ENCODE results near the gene CCDC106. TPM values are rescaled to one million over a fixed set of nuclear protein-coding genes. Genes with fewer than 3 reads are reported as not detected.
A peak's percentile ranks its signal among the peaks of the same experiment; 100 is the strongest.

The CCDC106 gene
- total RNA-seq, 2 experiments from 2014 or later = 1.7 to 1.8 TPM

- Histone ChIP-seq H3K4me1 (ENCODE audit: insufficient read depth, low read length) (no peaks in the 10 kb centered on the region), H3K27me3 (ENCODE audit: control insufficient read depth in 1 of 2, insufficient read depth in 2 of 2, low read length in 2 of 2) (no peaks in the 10 kb centered on the region), H3K36me3 (ENCODE audit: insufficient read depth, low read length) (no peaks in the 10 kb centered on the region), H3K9me3 (ENCODE audit: control insufficient read depth in 1 of 2, insufficient read depth in 1 of 2, low read length in 2 of 2) (peaks cover 0 to 8% of the 10 kb centered on the region in 2 experiments), H3K4me3 (ENCODE audit: low read length) (no peak overlapping the region), H3K27ac (ENCODE audit: low read depth in 1 of 2, low read length in 2 of 2) (no peak overlapping the region)
- H3K4me1 Mint-ChIP-seq (ENCODE audit: low read depth) = peaks cover 10% of the 10 kb centered on the region
- TF ChIP-seq, protein P1, sequence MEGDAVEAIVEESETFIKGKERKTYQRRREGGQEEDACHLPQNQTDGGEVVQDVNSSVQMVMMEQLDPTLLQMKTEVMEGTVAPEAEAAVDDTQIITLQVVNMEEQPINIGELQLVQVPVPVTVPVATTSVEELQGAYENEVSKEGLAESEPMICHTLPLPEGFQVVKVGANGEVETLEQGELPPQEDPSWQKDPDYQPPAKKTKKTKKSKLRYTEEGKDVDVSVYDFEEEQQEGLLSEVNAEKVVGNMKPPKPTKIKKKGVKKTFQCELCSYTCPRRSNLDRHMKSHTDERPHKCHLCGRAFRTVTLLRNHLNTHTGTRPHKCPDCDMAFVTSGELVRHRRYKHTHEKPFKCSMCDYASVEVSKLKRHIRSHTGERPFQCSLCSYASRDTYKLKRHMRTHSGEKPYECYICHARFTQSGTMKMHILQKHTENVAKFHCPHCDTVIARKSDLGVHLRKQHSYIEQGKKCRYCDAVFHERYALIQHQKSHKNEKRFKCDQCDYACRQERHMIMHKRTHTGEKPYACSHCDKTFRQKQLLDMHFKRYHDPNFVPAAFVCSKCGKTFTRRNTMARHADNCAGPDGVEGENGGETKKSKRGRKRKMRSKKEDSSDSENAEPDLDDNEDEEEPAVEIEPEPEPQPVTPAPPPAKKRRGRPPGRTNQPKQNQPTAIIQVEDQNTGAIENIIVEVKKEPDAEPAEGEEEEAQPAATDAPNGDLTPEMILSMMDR (IDR thresholded peaks at IDR 0.05) = no peak
- peaks cover 21% of the 10 kb centered on the region for H3K36me3 Mint-ChIP-seq (ENCODE audit: low read depth)
- intact Hi-C loops (cut with DNase I, micrococcal nuclease) = no loop called here
- ChIA-PET POLR2A (no interaction called here), CTCF (no interaction called here)
- peak overlapping the region; percentile 9 for H3K27ac Mint-ChIP-seq
- H3K4me3 Mint-ChIP-seq = no peak overlapping the region
- DNase-seq (no peak), ATAC-seq (ENCODE audit: poor library complexity) (no peak)
- no peaks in the 10 kb centered on the region for H3K9me3 Mint-ChIP-seq
- no peaks in the 10 kb centered on the region for H3K27me3 Mint-ChIP-seq
Measured at GRCh38 chr19:55702131-55702627, 54.2 kb downstream of the CCDC106 start.

Other genes starting within 250 kb of the CCDC106 start
- gene UBE2S, start 240.4 kb upstream of the CCDC106 start, total RNA-seq = 10 to 100 TPM; 50.9 to 62.9 TPM
- not detected for gene SHISA7, start 204.9 kb upstream of the CCDC106 start, total RNA-seq
- gene ISOC2, start 186.6 kb upstream of the CCDC106 start, total RNA-seq = 1 to 10 TPM; 1.5 to 2.2 TPM
- not detected for gene C19orf85, start 183.5 kb upstream of the CCDC106 start, total RNA-seq
- gene ZNF628, start 171.6 kb upstream of the CCDC106 start, total RNA-seq = 10 to 100 TPM; 26.6 to 27.2 TPM
- gene NAT14, start 163.0 kb upstream of the CCDC106 start, total RNA-seq = 10 to 100 TPM; 10.5 to 14.7 TPM
- gene SSC5D, start 159.8 kb upstream of the CCDC106 start, total RNA-seq = 1 to 10 TPM in 1 of 2 experiments, under 1 TPM in 1; 0.42 to 1.3 TPM
- gene SBK2, start 111.1 kb upstream of the CCDC106 start, total RNA-seq = not detected
- gene SBK3, start 102.7 kb upstream of the CCDC106 start, total RNA-seq = not detected
- 1 to 10 TPM; 6.7 to 7.1 TPM for gene ZNF579, start 67.4 kb upstream of the CCDC106 start, total RNA-seq
- gene FIZ1, start 48.7 kb upstream of the CCDC106 start, total RNA-seq = 1 to 10 TPM; 5.5 to 7.3 TPM
- 10 to 100 TPM in 1 of 2 experiments, 1 to 10 TPM in 1; 9.6 to 10.3 TPM for gene ZNF524, start 47.9 kb upstream of the CCDC106 start, total RNA-seq
- 10 to 100 TPM; 12.0 to 12.9 TPM for gene ZNF865, start 42.6 kb upstream of the CCDC106 start, total RNA-seq
- gene ZNF784, start 23.6 kb upstream of the CCDC106 start, total RNA-seq = 10 to 100 TPM; 11.2 to 11.8 TPM
- gene ZNF580, start 7.2 kb upstream of the CCDC106 start, total RNA-seq = 10 to 100 TPM; 45.2 to 46.6 TPM
- gene ZNF581, start 4.6 kb upstream of the CCDC106 start, total RNA-seq = 10 to 100 TPM; 23.1 to 24.7 TPM
- 100 to 1,000 TPM; 209 to 212 TPM for gene U2AF2, start 6.8 kb downstream of the CCDC106 start, total RNA-seq
- gene EPN1, start 27.0 kb downstream of the CCDC106 start, total RNA-seq = 10 to 100 TPM; 39.0 to 40.5 TPM
- not detected for gene NLRP9, start 90.2 kb downstream of the CCDC106 start, total RNA-seq
- gene RFPL4A, start 110.9 kb downstream of the CCDC106 start, total RNA-seq = not detected
- gene RFPL4AL1, start 120.9 kb downstream of the CCDC106 start, total RNA-seq = not detected
- gene NLRP11, start 183.8 kb downstream of the CCDC106 start, total RNA-seq = not detected
- gene NLRP4, start 188.3 kb downstream of the CCDC106 start, total RNA-seq = not detected